ENCODE measurements around the gene DOP1B.
"Not testable (repeated sequence)": the region's sequence is repeated elsewhere in the genome, so short reads cannot be mapped to it uniquely, and the experiment has no call there.

The DOP1B gene

GRCh38 chr21:36139791-36140190, 16.8 kb upstream of the DOP1B start:
- not testable (repeated sequence) for DNase-seq (ENCODE audit: low spot score)

- peak; percentile 46 for DNase-seq (ENCODE audit: low spot score)
Observed at GRCh38 chr21:36141513-36141925, 15.1 kb upstream of the DOP1B start.

- DNase-seq (ENCODE audit: low spot score), result not testable (repeated sequence)
Observed at GRCh38 chr21:36144233-36144632, 12.4 kb upstream of the DOP1B start.

- no peak for DNase-seq (ENCODE audit: low spot score)
Observed at GRCh38 chr21:36145259-36145658, 11.4 kb upstream of the DOP1B start.

- DNase-seq (ENCODE audit: low spot score), result no peak
Observed at GRCh38 chr21:36147911-36148310, 8.7 kb upstream of the DOP1B start.

- no peak for DNase-seq (ENCODE audit: low spot score)
Observed at GRCh38 chr21:36148886-36149285, 7.7 kb upstream of the DOP1B start.

- no peak for DNase-seq (ENCODE audit: low spot score)
Observed at GRCh38 chr21:36149788-36150711, 6.6 kb upstream of the DOP1B start.

- no peak for DNase-seq (ENCODE audit: low spot score)
Observed at GRCh38 chr21:36155603-36156338, 853 bp upstream of the DOP1B start.

- peak; percentile 80 for DNase-seq (ENCODE audit: low spot score)
Observed at GRCh38 chr21:36156339-36156814, 247 bp upstream of the DOP1B start.

- DNase-seq (ENCODE audit: low spot score), result no peak
Observed at GRCh38 chr21:36159356-36159921, 2.8 kb downstream of the DOP1B start.

- DNase-seq (ENCODE audit: low spot score), result no peak
Observed at GRCh38 chr21:36160850-36161178, 4.2 kb downstream of the DOP1B start.

GRCh38 chr21:36162631-36163030, 6.0 kb downstream of the DOP1B start:
- no peak for DNase-seq (ENCODE audit: low spot score)

- peak; percentile 44 for DNase-seq (ENCODE audit: low spot score)
Observed at GRCh38 chr21:36163750-36164741, 7.4 kb downstream of the DOP1B start.

GRCh38 chr21:36165356-36165755, 8.7 kb downstream of the DOP1B start:
- no peak for DNase-seq (ENCODE audit: low spot score)

- DNase-seq (ENCODE audit: low spot score), result no peak
Observed at GRCh38 chr21:36166705-36167104, 10.1 kb downstream of the DOP1B start.

- no peak for DNase-seq (ENCODE audit: low spot score)
Observed at GRCh38 chr21:36167541-36167940, 10.9 kb downstream of the DOP1B start.

GRCh38 chr21:36169470-36170128, 13.0 kb downstream of the DOP1B start:
- DNase-seq (ENCODE audit: low spot score), result no peak

- no peak for DNase-seq (ENCODE audit: low spot score)
Observed at GRCh38 chr21:36170823-36171222, 14.2 kb downstream of the DOP1B start.

GRCh38 chr21:36171336-36171735, 14.7 kb downstream of the DOP1B start:
- DNase-seq (ENCODE audit: low spot score), result no peak

- no peak for DNase-seq (ENCODE audit: low spot score)
Observed at GRCh38 chr21:36171741-36172331, 15.2 kb downstream of the DOP1B start.

- DNase-seq (ENCODE audit: low spot score), result no peak
Observed at GRCh38 chr21:36174780-36175179, 18.2 kb downstream of the DOP1B start.

All from HuH-7.5 (cell line).